GM12878 (cell line): ENCODE results near the gene PAQR8. TPM values are rescaled to one million over a fixed set of nuclear protein-coding genes. Genes with fewer than 3 reads are reported as not detected.

ENCODE experiments used
- BRCA1 ChIP-seq: IDR thresholded peaks from 2 replicates; pipeline ENCODE4 v1.6.1; 2011; ENCODE audit warnings: low read depth, low read length, improper control_type of control experiment
- EZH2 ChIP-seq: IDR thresholded peaks from 2 replicates; pipeline ENCODE4 v1.6.1; 2012; ENCODE audit warnings: low read depth, mild to moderate bottlenecking, control low read depth, inconsistent platforms, low read length, borderline replicate concordance; ENCODE audit not compliant: control insufficient read depth
- FOXK2 ChIP-seq: fragments of 450-650 bp; IDR thresholded peaks from 2 replicates; pipeline ENCODE4 v1.6.1; 2017; ENCODE audit warnings: mild to moderate bottlenecking, moderate library complexity
- GABPA ChIP-seq: IDR thresholded peaks from 2 replicates; pipeline ENCODE4 v1.6.1; 2014; ENCODE audit warnings: antibody characterized with exemption, low read depth, mild to moderate bottlenecking, inconsistent platforms
- GATAD2B ChIP-seq: fragments of 450-650 bp; conservative IDR thresholded peaks from 2 replicates; pipeline ENCODE4 v1.6.1; 2017; ENCODE audit warnings: low read depth, mild to moderate bottlenecking, moderate library complexity
- IKZF2 ChIP-seq, 2 experiments: fragments of 450-650 bp; IDR thresholded peaks; 2 replicates each; pipeline ENCODE4 v1.6.1; 2017; ENCODE audit warnings: mild to moderate bottlenecking in 2 of 2, moderate library complexity in 2 of 2
- NFIC ChIP-seq: IDR thresholded peaks from 2 replicates; pipeline ENCODE4 v1.6.1; 2012; ENCODE audit warnings: low read depth, mild to moderate bottlenecking, inconsistent platforms, low read length, moderate library complexity
- NR2F1 ChIP-seq: fragments of 450-650 bp; conservative IDR thresholded peaks from 2 replicates; pipeline ENCODE4 v1.6.1; 2017; ENCODE audit warnings: mild to moderate bottlenecking
- PAX8 ChIP-seq: fragments of 450-650 bp; IDR thresholded peaks from 2 replicates; pipeline ENCODE4 v1.6.1; 2017; ENCODE audit warnings: mild to moderate bottlenecking, moderate library complexity
- POLR2A ChIP-seq: IDR thresholded peaks from 2 replicates; pipeline ENCODE4 v1.6.1; 2011; ENCODE audit warnings: low read depth, mild to moderate bottlenecking, low read length
- SREBF2 ChIP-seq: IDR thresholded peaks from 2 replicates; pipeline ENCODE4 v1.6.1; 2012; ENCODE audit warnings: mild to moderate bottlenecking, low read length
- SUZ12 ChIP-seq: fragments of 200-600 bp; sonication (generic); IDR thresholded peaks from one replicate; pipeline ENCODE4 v1.6.1; 2018; ENCODE audit warnings: antibody characterized with exemption, mild to moderate bottlenecking; ENCODE audit not compliant: unreplicated experiment
- polyA plus RNA-seq, 11 experiments: library from polyadenylated mRNA; depleted of rRNA in 4 of 11; unstranded in 6 of 11; stranded (reverse) in 5 of 11; fragments of >200 nt; fragmentation: Nextera tagmentation in 4 of 11; fragmentation: Illumina TruSeq in 1 of 11; extraction: Ambion mirVana in 4 of 11; extraction: Trizol in 1 of 11; gene quantifications; 1 replicate in 1 of 11; 2 replicates in 10 of 11; pipeline versions ENCODE4 v1.2.1 to v1.2.3, GENCODE V29; 2011 to 2016; ENCODE audit warnings: inconsistent platforms in 2 of 11, missing spikeins in 2 of 11, low read depth in 1 of 11
- total RNA-seq, 4 experiments: library from RNA; depleted of rRNA in 3 of 4; stranded (reverse); fragments of >200 nt in 3 of 4; fragmentation: Illumina TruSeq in 1 of 4; extraction: Trizol in 1 of 4; gene quantifications; 2 replicates each; pipeline versions ENCODE4 v1.2.1 to v1.2.3, GENCODE V29; 2013 to 2021
- TF ChIP-seq, protein P1 (sequence below): fragments of 450-650 bp; IDR thresholded peaks from 2 replicates; pipeline ENCODE4 v1.6.1; 2017; ENCODE audit warnings: low read depth, mild to moderate bottlenecking, moderate library complexity
- TF ChIP-seq, protein P2 (sequence below), 3 experiments: IDR thresholded peaks in 2 of 3; conservative IDR thresholded peaks in 1 of 3; 2 replicates each; pipeline ENCODE4 v1.5.1; 2011; ENCODE audit warnings: low read depth in 3 of 3, low read length in 3 of 3, mild to moderate bottlenecking in 3 of 3, control low read depth in 2 of 3, moderate library complexity in 2 of 3, inconsistent platforms in 1 of 3, mixed read lengths in 1 of 3; ENCODE audit not compliant: control insufficient read depth in 2 of 3, insufficient read depth in 1 of 3; ENCODE audit errors: extremely low read depth in 1 of 3
- TF ChIP-seq, protein P3 (sequence below): fragments of 450-650 bp; formaldehyde crosslinking; IDR thresholded peaks from 2 replicates; pipeline ENCODE4 v1.4.0; 2022; ENCODE audit warnings: mild to moderate bottlenecking, moderate library complexity
- TF ChIP-seq, protein P4 (sequence below): fragments of 450-650 bp; IDR thresholded peaks from 2 replicates; pipeline ENCODE4 v1.6.1; 2017; ENCODE audit warnings: antibody characterized with exemption, mild to moderate bottlenecking, moderate library complexity
- TF ChIP-seq, protein P5 (sequence below): IDR thresholded peaks from 2 replicates; pipeline ENCODE4 v1.6.1; 2011; ENCODE audit warnings: borderline replicate concordance, low read depth, mild to moderate bottlenecking, moderate library complexity, low read length; ENCODE audit not compliant: insufficient read depth, poor library complexity, severe bottlenecking
- TF ChIP-seq, protein P6 (sequence below): IDR thresholded peaks from 2 replicates; pipeline ENCODE4 v1.6.1; 2012; ENCODE audit warnings: low read depth, low read length, improper control_type of control experiment

Gene PAQR8
- total and polyA plus RNA-seq, 10 of the 15 experiments (the other 5 are each of a cell fraction or from before 2014, with no cell fraction given) = 3.9 to 22.4 (median 14.6) TPM

DNA sequence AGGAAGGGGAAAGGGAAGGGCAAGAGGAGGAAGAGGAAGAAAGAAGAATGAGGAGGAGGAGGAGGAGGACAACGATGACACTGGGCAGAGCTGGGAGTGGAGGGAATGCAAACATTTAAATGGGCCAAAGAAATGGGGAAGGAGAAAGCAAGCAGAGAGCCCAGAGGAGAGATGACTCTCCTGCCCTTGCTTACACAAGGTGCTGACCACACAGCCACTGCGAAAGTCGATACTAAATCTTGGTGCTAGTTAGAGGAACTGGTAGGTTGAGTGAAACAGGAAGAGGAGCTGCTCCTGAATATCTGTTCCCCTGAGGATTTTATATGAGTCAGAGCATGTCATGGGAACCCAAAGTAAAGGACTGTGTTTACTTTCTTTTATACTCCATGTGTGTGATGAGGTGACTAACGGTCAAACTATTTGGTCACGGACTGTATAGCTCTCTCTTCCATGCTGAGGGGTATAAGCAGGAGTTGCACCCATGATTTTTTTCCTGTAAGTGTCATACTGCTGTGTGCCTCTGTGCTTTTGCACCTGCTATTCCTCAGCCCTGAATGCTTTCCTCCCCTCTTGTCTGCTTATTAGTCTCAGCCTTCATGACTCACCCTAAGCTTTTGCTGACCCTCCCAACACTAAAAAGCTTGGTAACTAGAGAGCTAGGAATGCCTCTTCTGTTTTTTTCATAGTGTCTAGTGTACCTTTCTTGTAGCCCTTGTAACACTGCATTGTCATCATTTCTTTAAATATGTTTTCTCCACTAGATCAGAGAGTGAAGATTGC is 9.5 kb upstream of the PAQR8 start (continued):
- peak; percentile 74; the same call in 1 of the 2 replicates for TF ChIP-seq NFIC
- TF ChIP-seq SREBF2 = no peak
- no peak; the same call in 1 of the 2 replicates for TF ChIP-seq PAX8
- TF ChIP-seq, protein P1, sequence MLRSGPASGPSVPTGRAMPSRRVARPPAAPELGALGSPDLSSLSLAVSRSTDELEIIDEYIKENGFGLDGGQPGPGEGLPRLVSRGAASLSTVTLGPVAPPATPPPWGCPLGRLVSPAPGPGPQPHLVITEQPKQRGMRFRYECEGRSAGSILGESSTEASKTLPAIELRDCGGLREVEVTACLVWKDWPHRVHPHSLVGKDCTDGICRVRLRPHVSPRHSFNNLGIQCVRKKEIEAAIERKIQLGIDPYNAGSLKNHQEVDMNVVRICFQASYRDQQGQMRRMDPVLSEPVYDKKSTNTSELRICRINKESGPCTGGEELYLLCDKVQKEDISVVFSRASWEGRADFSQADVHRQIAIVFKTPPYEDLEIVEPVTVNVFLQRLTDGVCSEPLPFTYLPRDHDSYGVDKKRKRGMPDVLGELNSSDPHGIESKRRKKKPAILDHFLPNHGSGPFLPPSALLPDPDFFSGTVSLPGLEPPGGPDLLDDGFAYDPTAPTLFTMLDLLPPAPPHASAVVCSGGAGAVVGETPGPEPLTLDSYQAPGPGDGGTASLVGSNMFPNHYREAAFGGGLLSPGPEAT = peak; percentile 90
- TF ChIP-seq IKZF2 (IDR thresholded peaks at IDR 0.05) = peak; percentile 99
- no peak; the same call in 1 of the 2 replicates for TF ChIP-seq GABPA
- TF ChIP-seq, protein P2, sequence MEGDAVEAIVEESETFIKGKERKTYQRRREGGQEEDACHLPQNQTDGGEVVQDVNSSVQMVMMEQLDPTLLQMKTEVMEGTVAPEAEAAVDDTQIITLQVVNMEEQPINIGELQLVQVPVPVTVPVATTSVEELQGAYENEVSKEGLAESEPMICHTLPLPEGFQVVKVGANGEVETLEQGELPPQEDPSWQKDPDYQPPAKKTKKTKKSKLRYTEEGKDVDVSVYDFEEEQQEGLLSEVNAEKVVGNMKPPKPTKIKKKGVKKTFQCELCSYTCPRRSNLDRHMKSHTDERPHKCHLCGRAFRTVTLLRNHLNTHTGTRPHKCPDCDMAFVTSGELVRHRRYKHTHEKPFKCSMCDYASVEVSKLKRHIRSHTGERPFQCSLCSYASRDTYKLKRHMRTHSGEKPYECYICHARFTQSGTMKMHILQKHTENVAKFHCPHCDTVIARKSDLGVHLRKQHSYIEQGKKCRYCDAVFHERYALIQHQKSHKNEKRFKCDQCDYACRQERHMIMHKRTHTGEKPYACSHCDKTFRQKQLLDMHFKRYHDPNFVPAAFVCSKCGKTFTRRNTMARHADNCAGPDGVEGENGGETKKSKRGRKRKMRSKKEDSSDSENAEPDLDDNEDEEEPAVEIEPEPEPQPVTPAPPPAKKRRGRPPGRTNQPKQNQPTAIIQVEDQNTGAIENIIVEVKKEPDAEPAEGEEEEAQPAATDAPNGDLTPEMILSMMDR (IDR thresholded peaks at IDR 0.05 in 2 of 3, conservative IDR thresholded peaks at IDR 0.05 in 1 of 3; ENCODE audit: control insufficient read depth in 2 of 3, extremely low read depth in 1 of 3, insufficient read depth in 1 of 3, low read depth in 3 of 3, low read length in 3 of 3) = no peak
- peak; percentile 78 for TF ChIP-seq FOXK2
- TF ChIP-seq, protein P3, sequence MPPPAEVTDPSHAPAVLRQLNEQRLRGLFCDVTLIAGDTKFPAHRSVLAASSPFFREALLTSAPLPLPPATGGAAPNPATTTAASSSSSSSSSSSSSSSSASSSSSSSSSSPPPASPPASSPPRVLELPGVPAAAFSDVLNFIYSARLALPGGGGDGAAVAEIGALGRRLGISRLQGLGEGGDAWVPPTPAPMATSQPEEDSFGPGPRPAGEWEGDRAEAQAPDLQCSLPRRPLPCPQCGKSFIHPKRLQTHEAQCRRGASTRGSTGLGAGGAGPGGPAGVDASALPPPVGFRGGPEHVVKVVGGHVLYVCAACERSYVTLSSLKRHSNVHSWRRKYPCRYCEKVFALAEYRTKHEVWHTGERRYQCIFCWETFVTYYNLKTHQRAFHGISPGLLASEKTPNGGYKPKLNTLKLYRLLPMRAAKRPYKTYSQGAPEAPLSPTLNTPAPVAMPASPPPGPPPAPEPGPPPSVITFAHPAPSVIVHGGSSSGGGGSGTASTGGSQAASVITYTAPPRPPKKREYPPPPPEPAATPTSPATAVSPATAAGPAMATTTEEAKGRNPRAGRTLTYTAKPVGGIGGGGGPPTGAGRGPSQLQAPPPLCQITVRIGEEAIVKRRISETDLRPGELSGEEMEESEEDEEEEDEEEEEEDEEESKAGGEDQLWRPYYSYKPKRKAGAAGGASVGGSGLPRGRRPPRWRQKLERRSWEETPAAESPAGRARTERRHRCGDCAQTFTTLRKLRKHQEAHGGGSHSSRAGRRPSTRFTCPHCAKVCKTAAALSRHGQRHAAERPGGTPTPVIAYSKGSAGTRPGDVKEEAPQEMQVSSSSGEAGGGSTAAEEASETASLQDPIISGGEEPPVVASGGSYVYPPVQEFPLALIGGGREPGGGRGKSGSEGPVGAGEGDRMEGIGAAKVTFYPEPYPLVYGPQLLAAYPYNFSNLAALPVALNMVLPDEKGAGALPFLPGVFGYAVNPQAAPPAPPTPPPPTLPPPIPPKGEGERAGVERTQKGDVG (CRISPR knock-in tag) = no peak
- TF ChIP-seq NR2F1 = peak; percentile 48
- no peak for TF ChIP-seq POLR2A
- TF ChIP-seq, protein P4, sequence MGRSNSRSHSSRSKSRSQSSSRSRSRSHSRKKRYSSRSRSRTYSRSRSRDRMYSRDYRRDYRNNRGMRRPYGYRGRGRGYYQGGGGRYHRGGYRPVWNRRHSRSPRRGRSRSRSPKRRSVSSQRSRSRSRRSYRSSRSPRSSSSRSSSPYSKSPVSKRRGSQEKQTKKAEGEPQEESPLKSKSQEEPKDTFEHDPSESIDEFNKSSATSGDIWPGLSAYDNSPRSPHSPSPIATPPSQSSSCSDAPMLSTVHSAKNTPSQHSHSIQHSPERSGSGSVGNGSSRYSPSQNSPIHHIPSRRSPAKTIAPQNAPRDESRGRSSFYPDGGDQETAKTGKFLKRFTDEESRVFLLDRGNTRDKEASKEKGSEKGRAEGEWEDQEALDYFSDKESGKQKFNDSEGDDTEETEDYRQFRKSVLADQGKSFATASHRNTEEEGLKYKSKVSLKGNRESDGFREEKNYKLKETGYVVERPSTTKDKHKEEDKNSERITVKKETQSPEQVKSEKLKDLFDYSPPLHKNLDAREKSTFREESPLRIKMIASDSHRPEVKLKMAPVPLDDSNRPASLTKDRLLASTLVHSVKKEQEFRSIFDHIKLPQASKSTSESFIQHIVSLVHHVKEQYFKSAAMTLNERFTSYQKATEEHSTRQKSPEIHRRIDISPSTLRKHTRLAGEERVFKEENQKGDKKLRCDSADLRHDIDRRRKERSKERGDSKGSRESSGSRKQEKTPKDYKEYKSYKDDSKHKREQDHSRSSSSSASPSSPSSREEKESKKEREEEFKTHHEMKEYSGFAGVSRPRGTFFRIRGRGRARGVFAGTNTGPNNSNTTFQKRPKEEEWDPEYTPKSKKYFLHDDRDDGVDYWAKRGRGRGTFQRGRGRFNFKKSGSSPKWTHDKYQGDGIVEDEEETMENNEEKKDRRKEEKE = no peak
- TF ChIP-seq, protein P5, sequence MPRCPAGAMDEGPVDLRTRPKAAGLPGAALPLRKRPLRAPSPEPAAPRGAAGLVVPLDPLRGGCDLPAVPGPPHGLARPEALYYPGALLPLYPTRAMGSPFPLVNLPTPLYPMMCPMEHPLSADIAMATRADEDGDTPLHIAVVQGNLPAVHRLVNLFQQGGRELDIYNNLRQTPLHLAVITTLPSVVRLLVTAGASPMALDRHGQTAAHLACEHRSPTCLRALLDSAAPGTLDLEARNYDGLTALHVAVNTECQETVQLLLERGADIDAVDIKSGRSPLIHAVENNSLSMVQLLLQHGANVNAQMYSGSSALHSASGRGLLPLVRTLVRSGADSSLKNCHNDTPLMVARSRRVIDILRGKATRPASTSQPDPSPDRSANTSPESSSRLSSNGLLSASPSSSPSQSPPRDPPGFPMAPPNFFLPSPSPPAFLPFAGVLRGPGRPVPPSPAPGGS = peak; percentile 28
- TF ChIP-seq GATAD2B = peak; percentile 92
- no peak for TF ChIP-seq EZH2
- no peak for TF ChIP-seq BRCA1
- no peak for TF ChIP-seq SUZ12
- TF ChIP-seq, protein P6, sequence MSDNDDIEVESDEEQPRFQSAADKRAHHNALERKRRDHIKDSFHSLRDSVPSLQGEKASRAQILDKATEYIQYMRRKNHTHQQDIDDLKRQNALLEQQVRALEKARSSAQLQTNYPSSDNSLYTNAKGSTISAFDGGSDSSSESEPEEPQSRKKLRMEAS = no peak
